CD4-positive, alpha-beta T cell (primary cell): ENCODE measurements around the gene PALS1. TPM values are rescaled to one million over a fixed set of nuclear protein-coding genes. Genes with fewer than 3 reads are reported as not detected.

Source experiments
- ATAC-seq: fragments of 200-7000 bp; cut with Tn5 transposase; one replicate; pipeline ENCODE4 v1.10.0; 2022; ENCODE audit warnings: mild to moderate bottlenecking; ENCODE audit not compliant: poor library complexity
- CTCF ChIA-PET: fragments of 350-600 bp; sonication (Branson Sonifier 250); formaldehyde crosslinking; loops from one replicate; lab custom pipeline; 2021; ENCODE audit warnings: antibody characterized with exemption, inconsistent platforms; lab: Charles Lee
- POLR2A ChIA-PET: fragments of 350-600 bp; sonication (Branson Sonifier 250); formaldehyde crosslinking; loops from one replicate; lab custom pipeline; 2021; ENCODE audit warnings: antibody characterized with exemption, inconsistent platforms; lab: Charles Lee
- DNase-seq, 14 experiments: peaks; one replicate each; pipeline ENCODE4 v3.0.0-alpha.2; 2013 to 2020; ENCODE audit warnings: mixed read lengths in 2 of 14
- H3K27ac ChIP-seq, 2 donors: one replicate each; pipeline versions ENCODE4 v1.5.1 to v1.7.0; 2013; ENCODE audit warnings: low read length in 2 of 2, low read depth in 1 of 2, mild to moderate bottlenecking in 1 of 2
- H3K27me3 ChIP-seq, 2 experiments: 1 replicate in 1 of 2; 2 replicates in 1 of 2; pipeline versions ENCODE4 v1.6.1 to v1.7.0; 2013; ENCODE audit warnings: low read length in 2 of 2, control low read depth in 1 of 2, mild to moderate bottlenecking in 1 of 2, moderate library complexity in 1 of 2; ENCODE audit not compliant: insufficient read depth in 2 of 2, control insufficient read depth in 1 of 2
- H3K36me3 ChIP-seq: one replicate; pipeline ENCODE4 v1.6.1; 2013; ENCODE audit warnings: low read length, control low read depth; ENCODE audit not compliant: insufficient read depth
- H3K4me1 ChIP-seq: one replicate; pipeline ENCODE4 v1.6.1; 2013; ENCODE audit warnings: low read length, control low read depth; ENCODE audit not compliant: insufficient read depth
- H3K4me3 ChIP-seq: one replicate; pipeline ENCODE4 v1.5.1; 2013; ENCODE audit warnings: mild to moderate bottlenecking, low read length, moderate library complexity
- H3K9me3 ChIP-seq, 2 experiments: 1 replicate in 1 of 2; 2 replicates in 1 of 2; pipeline versions ENCODE4 v1.6.1 to v1.7.0; 2013; ENCODE audit warnings: low read length in 2 of 2, mild to moderate bottlenecking in 2 of 2, control low read depth in 1 of 2, moderate library complexity in 1 of 2; ENCODE audit not compliant: control insufficient read depth in 1 of 2, insufficient read depth in 1 of 2
- H3K27ac Mint-ChIP-seq: one replicate; pipeline ENCODE4 v1.8.0; 2020; ENCODE audit warnings: mixed read lengths
- H3K27me3 Mint-ChIP-seq: one replicate; pipeline ENCODE4 v1.8.0; 2021; ENCODE audit warnings: mixed read lengths
- H3K36me3 Mint-ChIP-seq: one replicate; pipeline ENCODE4 v1.8.0; 2021; ENCODE audit warnings: low read depth, mixed read lengths
- H3K4me1 Mint-ChIP-seq: one replicate; pipeline ENCODE4 v1.8.0; 2021; ENCODE audit warnings: low read depth, mixed read lengths
- H3K4me3 Mint-ChIP-seq: one replicate; pipeline ENCODE4 v1.8.0; 2020; ENCODE audit warnings: mild to moderate bottlenecking, mixed read lengths
- H3K9me3 Mint-ChIP-seq: one replicate; pipeline ENCODE4 v1.8.0; 2020; ENCODE audit warnings: mixed read lengths
- intact Hi-C, 2 experiments: fragments of 100-400 bp; cut with DNase I in 1 of 2; cut with micrococcal nuclease in 1 of 2; formaldehyde crosslinking; loops; one replicate each; pipeline versions ENCODE4 v1.15.1 to v1.9.0; 2023 to 2025; cut with DNase I, micrococcal nuclease
- total RNA-seq, 174 experiments: library from RNA in 2 of 174; stranded (reverse) in 2 of 174; gene quantifications; one replicate each; pipeline ENCODE4 v1.2.3 and lab custom pipeline; 2021 to 2026
- TF ChIP-seq, protein P1 (sequence below): fragments of 200-600 bp; IDR thresholded peaks from one replicate; pipeline ENCODE4 v1.8.0; 2022; ENCODE audit warnings: antibody characterized with exemption, mild to moderate bottlenecking

Gene PALS1
- total RNA-seq, 2 experiments from 2014 or later = 12.1 TPM

- Mint-ChIP-seq H3K4me3 (no peak overlapping the region), H3K36me3 (peaks cover 8% of the 10 kb centered on the region), H3K4me1 (peaks cover 22% of the 10 kb centered on the region), H3K27me3 (no peaks in the 10 kb centered on the region), H3K9me3 (no peaks in the 10 kb centered on the region), H3K27ac (no peak overlapping the region)
- no peaks in the 10 kb centered on the region for H3K36me3 ChIP-seq
- no peaks in the 10 kb centered on the region for H3K27me3 ChIP-seq
- CTCF ChIA-PET = no interaction called here
- peaks cover 7% of the 10 kb centered on the region for H3K4me1 ChIP-seq
- no peak for DNase-seq
- no peak overlapping the region for H3K4me3 ChIP-seq
- no peak for ATAC-seq
- H3K9me3 ChIP-seq = no peaks in the 10 kb centered on the region
- TF ChIP-seq, protein P1, sequence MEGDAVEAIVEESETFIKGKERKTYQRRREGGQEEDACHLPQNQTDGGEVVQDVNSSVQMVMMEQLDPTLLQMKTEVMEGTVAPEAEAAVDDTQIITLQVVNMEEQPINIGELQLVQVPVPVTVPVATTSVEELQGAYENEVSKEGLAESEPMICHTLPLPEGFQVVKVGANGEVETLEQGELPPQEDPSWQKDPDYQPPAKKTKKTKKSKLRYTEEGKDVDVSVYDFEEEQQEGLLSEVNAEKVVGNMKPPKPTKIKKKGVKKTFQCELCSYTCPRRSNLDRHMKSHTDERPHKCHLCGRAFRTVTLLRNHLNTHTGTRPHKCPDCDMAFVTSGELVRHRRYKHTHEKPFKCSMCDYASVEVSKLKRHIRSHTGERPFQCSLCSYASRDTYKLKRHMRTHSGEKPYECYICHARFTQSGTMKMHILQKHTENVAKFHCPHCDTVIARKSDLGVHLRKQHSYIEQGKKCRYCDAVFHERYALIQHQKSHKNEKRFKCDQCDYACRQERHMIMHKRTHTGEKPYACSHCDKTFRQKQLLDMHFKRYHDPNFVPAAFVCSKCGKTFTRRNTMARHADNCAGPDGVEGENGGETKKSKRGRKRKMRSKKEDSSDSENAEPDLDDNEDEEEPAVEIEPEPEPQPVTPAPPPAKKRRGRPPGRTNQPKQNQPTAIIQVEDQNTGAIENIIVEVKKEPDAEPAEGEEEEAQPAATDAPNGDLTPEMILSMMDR = no peak
- POLR2A ChIA-PET = no interaction called here
- intact Hi-C loops = no loop called here
- H3K27ac ChIP-seq = no peak overlapping the region
These were observed 3.9 kb downstream of the PALS1 start for GRCh38 chr14:67245104-67245503.

DNA sequence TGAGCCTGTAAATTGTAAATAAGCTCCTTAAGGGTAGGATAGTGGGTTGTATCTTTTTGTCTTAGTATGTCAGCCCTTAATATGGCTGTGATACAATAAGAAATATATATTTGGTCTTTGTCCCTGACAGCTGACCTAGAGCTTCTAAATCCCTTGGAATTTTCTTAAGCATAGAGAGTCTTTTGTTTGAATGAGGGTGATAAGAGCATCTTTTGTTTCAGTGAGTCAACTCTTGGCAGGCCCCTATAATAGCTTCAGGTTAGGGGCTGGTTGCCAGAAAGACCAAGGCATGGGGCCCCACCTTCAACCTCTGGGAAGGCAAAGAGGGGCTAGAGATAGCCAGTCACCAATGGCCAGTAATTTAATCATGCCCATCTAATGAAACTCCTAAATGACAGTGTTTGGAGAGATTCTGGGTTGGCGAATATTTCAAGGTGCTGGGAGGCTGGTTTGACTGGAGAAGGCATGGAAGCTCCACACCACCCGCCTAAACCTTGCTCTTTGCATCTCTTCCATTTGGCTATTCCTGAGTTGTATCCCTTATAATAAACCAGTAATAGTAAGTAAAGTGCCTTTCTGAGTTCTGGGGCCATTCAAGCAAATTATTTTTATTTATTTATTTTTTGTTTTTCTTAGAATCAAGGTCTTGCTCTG, 10.5 kb downstream of the PALS1 start:
- Histone ChIP-seq H3K27ac (no peak overlapping the region), H3K27me3 (no peaks in the 10 kb centered on the region), H3K4me3 (no peak overlapping the region), H3K4me1 (no peaks in the 10 kb centered on the region), H3K9me3 (no peaks in the 10 kb centered on the region), H3K36me3 (no peaks in the 10 kb centered on the region)
- Mint-ChIP-seq H3K27ac (no peak overlapping the region), H3K4me3 (no peak overlapping the region), H3K9me3 (no peaks in the 10 kb centered on the region), H3K27me3 (no peaks in the 10 kb centered on the region), H3K4me1 (peaks cover 19% of the 10 kb centered on the region), H3K36me3 (no peaks in the 10 kb centered on the region)
- CTCF ChIA-PET = no interaction called here
- POLR2A ChIA-PET = interaction anchor here (0.6 kb wide), 1 partner anchor 10 kb away, joined by 3 read pairs; no protein-coding TSS in a partner anchor
- DNase-seq (no peak), ATAC-seq (no peak)
- intact Hi-C loops = no loop called here
- TF ChIP-seq, protein P1 = no peak

DNA sequence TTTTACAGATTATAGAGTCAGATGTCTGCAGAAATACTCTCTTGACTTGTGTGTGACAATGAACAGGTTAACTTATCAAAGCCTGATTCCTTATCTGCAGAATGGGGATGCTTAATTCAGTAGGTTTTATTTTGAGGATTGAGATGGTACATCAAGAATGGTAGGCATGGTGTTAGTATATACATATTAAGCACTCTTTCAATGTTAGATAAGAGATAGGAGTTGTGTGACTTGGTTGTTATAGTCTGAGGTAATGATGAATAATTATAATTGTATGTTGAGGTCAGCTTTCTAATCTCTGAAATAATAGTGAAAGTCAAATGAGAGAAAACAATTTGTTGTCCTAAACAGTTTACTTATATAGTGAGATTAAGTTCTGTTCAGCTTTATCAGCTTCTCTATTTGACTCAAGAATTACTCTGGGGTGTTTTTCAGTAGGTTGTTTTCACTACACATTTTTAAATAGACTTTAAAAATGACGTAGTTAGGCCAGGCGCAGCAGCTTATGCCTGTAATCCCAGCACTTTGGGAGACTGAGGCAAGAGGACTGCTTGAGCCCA, 11.9 kb downstream of the PALS1 start:
- Mint-ChIP-seq H3K27me3 (no peaks in the 10 kb centered on the region), H3K4me1 (peaks cover 19% of the 10 kb centered on the region)
- CTCF ChIA-PET = no interaction called here

More for the DNA sequence above, 11.9 kb downstream of the PALS1 start:
- Mint-ChIP-seq H3K4me3 (no peak overlapping the region), H3K9me3 (no peaks in the 10 kb centered on the region), H3K36me3 (no peaks in the 10 kb centered on the region), H3K27ac (no peak overlapping the region)
- POLR2A ChIA-PET = no interaction called here
- intact Hi-C loops = no loop called here
- H3K9me3 ChIP-seq = no peaks in the 10 kb centered on the region
- H3K4me1 ChIP-seq = no peaks in the 10 kb centered on the region
- no peaks in the 10 kb centered on the region for H3K27me3 ChIP-seq
- H3K4me3 ChIP-seq = no peak overlapping the region
- ATAC-seq = no peak
- no peak overlapping the region for H3K27ac ChIP-seq
- TF ChIP-seq, protein P1 = no peak
- H3K36me3 ChIP-seq = no peaks in the 10 kb centered on the region
- DNase-seq = no peak
